HG03442 (cell line): Measurements from ENCODE around the gene UBE2F.
"Not testable (repeated sequence)": the region's sequence is repeated elsewhere in the genome, so short reads cannot be mapped to it uniquely, and the experiment has no call there.

Source experiments
- ATAC-seq: cut with Tn5 transposase; IDR thresholded peaks from one replicate; pipeline ENCODE4 v1.9.1; 2021; ENCODE audit warnings: mild to moderate bottlenecking, moderate library complexity; ENCODE audit not compliant: unreplicated experiment

UBE2F gene

GRCh38 chr2:238013806-238014205 is 47.0 kb downstream of the UBE2F start:
- ATAC-seq, result no peak

GRCh38 chr2:238015705-238016104 is 48.9 kb downstream of the UBE2F start:
- no peak for ATAC-seq

- ATAC-seq, result no peak
Observed at GRCh38 chr2:238016526-238016925, 49.7 kb downstream of the UBE2F start.

- no peak for ATAC-seq
Observed at GRCh38 chr2:238019962-238020361, 53.1 kb downstream of the UBE2F start.

GRCh38 chr2:238020816-238021215 is 54.0 kb downstream of the UBE2F start:
- ATAC-seq, result no peak

- no peak for ATAC-seq
Observed at GRCh38 chr2:238021327-238021726, 54.5 kb downstream of the UBE2F start.

GRCh38 chr2:238022594-238023157 is 55.9 kb downstream of the UBE2F start:
- ATAC-seq, result no peak

- ATAC-seq, result no peak
Observed at GRCh38 chr2:238023608-238024007, 56.8 kb downstream of the UBE2F start.

GRCh38 chr2:238024986-238025385 is 58.2 kb downstream of the UBE2F start:
- ATAC-seq, result no peak

- no peak for ATAC-seq
Observed at GRCh38 chr2:238025741-238026360, 59.0 kb downstream of the UBE2F start.

- no peak for ATAC-seq
Observed at GRCh38 chr2:238027058-238027457, 60.2 kb downstream of the UBE2F start.

GRCh38 chr2:238027591-238028415 is 61.0 kb downstream of the UBE2F start:
- ATAC-seq, result no peak

GRCh38 chr2:238029853-238030252 is 63.0 kb downstream of the UBE2F start:
- no peak for ATAC-seq

- ATAC-seq, result no peak
Observed at GRCh38 chr2:238030422-238031155, 63.8 kb downstream of the UBE2F start.

- ATAC-seq, result no peak
Observed at GRCh38 chr2:238031751-238032150, 64.9 kb downstream of the UBE2F start.

- ATAC-seq, result no peak
Observed at GRCh38 chr2:238032755-238033337, 66.0 kb downstream of the UBE2F start.

- ATAC-seq, result not testable (repeated sequence)
Observed at GRCh38 chr2:238033991-238034390, 67.2 kb downstream of the UBE2F start.

GRCh38 chr2:238038203-238038602 is 71.4 kb downstream of the UBE2F start:
- no peak for ATAC-seq

- ATAC-seq, result no peak
Observed at GRCh38 chr2:238039151-238039550, 72.3 kb downstream of the UBE2F start.

GRCh38 chr2:238039985-238040384 is 73.2 kb downstream of the UBE2F start:
- ATAC-seq, result no peak

- no peak for ATAC-seq
Observed at GRCh38 chr2:238040918-238041317, 74.1 kb downstream of the UBE2F start.
